Panc1 (cell line): ENCODE measurements around the gene KCNMA1. TPM values are rescaled to one million over a fixed set of nuclear protein-coding genes. Genes with fewer than 3 reads are reported as not detected.

Source experiments
- ATAC-seq: fragments of 200-7000 bp; cut with Tn5 transposase; 2 replicates; pipeline ENCODE4 v1.9.1; 2020; ENCODE audit warnings: mild to moderate bottlenecking, moderate library complexity
- BruUV-seq: library from RNA; stranded (reverse); fragments of 400-500 nt; replicated peaks from 2 replicates; lab custom pipeline; 2021; lab: Mats Ljungman, UMichigan
- CTCF ChIA-PET: fragments of 300-600 bp; sonication (Branson Sonifier 250); formaldehyde crosslinking; loops from one replicate; lab custom pipeline; 2022; ENCODE audit warnings: antibody characterized with exemption; lab: Charles Lee
- POLR2A ChIA-PET: fragments of 300-600 bp; sonication (Branson Sonifier 250); formaldehyde crosslinking; loops from one replicate; lab custom pipeline; 2022; ENCODE audit warnings: antibody characterized with exemption; lab: Charles Lee
- DNase-seq: peaks from one replicate; pipeline ENCODE4 v3.0.0-alpha.2; 2010; ENCODE audit warnings: low read depth, low spot score
- H3K27ac ChIP-seq: 2 replicates; pipeline ENCODE4 v1.5.1; 2011; ENCODE audit warnings: mild to moderate bottlenecking, low read length, inconsistent platforms
- H3K27me3 ChIP-seq: fragments of 200-500 bp; sonication (Bioruptor generic); 2 replicates; pipeline ENCODE4 v1.6.0; 2014; ENCODE audit warnings: low read length, inconsistent platforms; ENCODE audit not compliant: control insufficient read depth, insufficient read depth
- H3K36me3 ChIP-seq: fragments of 200-500 bp; sonication (Bioruptor generic); 2 replicates; pipeline ENCODE4 v1.5.1; 2014; ENCODE audit warnings: inconsistent platforms, mild to moderate bottlenecking, low read length, moderate library complexity; ENCODE audit not compliant: control insufficient read depth, insufficient read depth
- H3K4me1 ChIP-seq: 2 replicates; pipeline ENCODE4 v1.5.1; 2011; ENCODE audit warnings: inconsistent platforms, mild to moderate bottlenecking, low read length, moderate library complexity; ENCODE audit not compliant: control insufficient read depth, insufficient read depth
- H3K4me3 ChIP-seq, 2 experiments: 2 replicates each; pipeline ENCODE4 v1.5.1; 2011 to 2012; ENCODE audit warnings: low read depth in 2 of 2, low read length in 2 of 2, mild to moderate bottlenecking in 2 of 2, inconsistent platforms in 1 of 2, moderate library complexity in 1 of 2
- H3K9me3 ChIP-seq: fragments of 200-500 bp; sonication (Bioruptor generic); 2 replicates; pipeline ENCODE4 v1.5.1; 2014; ENCODE audit warnings: low read depth, mild to moderate bottlenecking, inconsistent platforms, low read length, moderate library complexity; ENCODE audit not compliant: control insufficient read depth, insufficient read depth
- POLR2AphosphoS5 ChIP-seq: IDR thresholded peaks from 2 replicates; pipeline ENCODE4 v1.6.1; 2012; ENCODE audit warnings: mild to moderate bottlenecking, low read depth, low read length, moderate library complexity
- SIN3A ChIP-seq: IDR thresholded peaks from 2 replicates; pipeline ENCODE4 v1.6.1; 2012; ENCODE audit warnings: low read depth, mild to moderate bottlenecking, low read length, moderate library complexity, borderline replicate concordance; ENCODE audit not compliant: insufficient read depth
- TCF7L2 ChIP-seq: IDR thresholded peaks from 2 replicates; pipeline ENCODE4 v1.6.1; 2011; ENCODE audit warnings: mild to moderate bottlenecking, low read depth, low read length, inconsistent platforms
- in situ Hi-C: cut with HindIII; loops from 2 replicates; pipeline ENCODE4 v1.10.0; 2016; ENCODE audit warnings: low sequenced_read_pairs, low pct_unique_long_range_greater_than_20kb
- intact Hi-C: fragments of 100-400 bp; cut with micrococcal nuclease; formaldehyde crosslinking; loops from one replicate; pipeline ENCODE4 v1.10.0; 2022; ENCODE audit not compliant: unreplicated experiment
- total RNA-seq: library from RNA; stranded (reverse); gene quantifications from one replicate; pipeline ENCODE4 v1.2.1, GENCODE V29; 2021; ENCODE audit not compliant: unreplicated experiment
- TF ChIP-seq, protein P1 (sequence below): fragments of 450-650 bp; IDR thresholded peaks from 2 replicates; pipeline ENCODE4 v1.5.1; 2017; ENCODE audit warnings: mild to moderate bottlenecking
- TF ChIP-seq, protein P2 (sequence below), 2 experiments: IDR thresholded peaks; 2 replicates each; pipeline ENCODE4 v1.6.1; 2011 to 2012; ENCODE audit warnings: low read depth in 2 of 2, control low read depth in 1 of 2, low read length in 1 of 2, mild to moderate bottlenecking in 1 of 2, moderate library complexity in 1 of 2; ENCODE audit not compliant: insufficient read depth in 1 of 2

The KCNMA1 gene
- total RNA-seq, 1 experiment from 2014 or later = 91.9 TPM

DNA sequence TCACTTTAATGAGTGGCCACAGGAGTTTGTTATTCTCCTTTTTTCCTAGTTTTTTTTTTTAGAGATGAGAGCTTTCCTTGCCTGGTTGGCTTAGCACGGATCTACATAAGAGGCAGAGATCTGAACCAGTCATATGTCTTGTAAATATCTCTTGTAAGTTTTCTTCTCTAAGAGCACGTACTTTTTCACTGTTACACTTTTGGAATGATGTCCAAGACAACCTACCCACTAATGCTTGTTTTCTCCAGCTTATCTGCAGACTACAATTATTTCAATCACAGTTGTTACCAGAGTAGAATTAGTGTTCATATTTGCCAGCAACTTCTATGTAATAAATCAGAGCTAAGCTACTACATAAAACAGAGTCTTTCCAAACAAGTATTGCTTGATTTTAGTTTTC lies 444.6 kb downstream of the KCNMA1 start:
- no peak overlapping the region for H3K4me3 ChIP-seq
- CTCF ChIA-PET = interaction anchor here (0.6 kb wide), 1 partner anchor 236 kb away, joined by 3 read pairs; no protein-coding TSS in a partner anchor
- no peaks in the 10 kb centered on the region for H3K9me3 ChIP-seq
- TF ChIP-seq TCF7L2 (no peak), SIN3A (no peak), POLR2AphosphoS5 (no peak)
- TF ChIP-seq, protein P1, sequence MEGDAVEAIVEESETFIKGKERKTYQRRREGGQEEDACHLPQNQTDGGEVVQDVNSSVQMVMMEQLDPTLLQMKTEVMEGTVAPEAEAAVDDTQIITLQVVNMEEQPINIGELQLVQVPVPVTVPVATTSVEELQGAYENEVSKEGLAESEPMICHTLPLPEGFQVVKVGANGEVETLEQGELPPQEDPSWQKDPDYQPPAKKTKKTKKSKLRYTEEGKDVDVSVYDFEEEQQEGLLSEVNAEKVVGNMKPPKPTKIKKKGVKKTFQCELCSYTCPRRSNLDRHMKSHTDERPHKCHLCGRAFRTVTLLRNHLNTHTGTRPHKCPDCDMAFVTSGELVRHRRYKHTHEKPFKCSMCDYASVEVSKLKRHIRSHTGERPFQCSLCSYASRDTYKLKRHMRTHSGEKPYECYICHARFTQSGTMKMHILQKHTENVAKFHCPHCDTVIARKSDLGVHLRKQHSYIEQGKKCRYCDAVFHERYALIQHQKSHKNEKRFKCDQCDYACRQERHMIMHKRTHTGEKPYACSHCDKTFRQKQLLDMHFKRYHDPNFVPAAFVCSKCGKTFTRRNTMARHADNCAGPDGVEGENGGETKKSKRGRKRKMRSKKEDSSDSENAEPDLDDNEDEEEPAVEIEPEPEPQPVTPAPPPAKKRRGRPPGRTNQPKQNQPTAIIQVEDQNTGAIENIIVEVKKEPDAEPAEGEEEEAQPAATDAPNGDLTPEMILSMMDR = no peak
- TF ChIP-seq, protein P2, sequence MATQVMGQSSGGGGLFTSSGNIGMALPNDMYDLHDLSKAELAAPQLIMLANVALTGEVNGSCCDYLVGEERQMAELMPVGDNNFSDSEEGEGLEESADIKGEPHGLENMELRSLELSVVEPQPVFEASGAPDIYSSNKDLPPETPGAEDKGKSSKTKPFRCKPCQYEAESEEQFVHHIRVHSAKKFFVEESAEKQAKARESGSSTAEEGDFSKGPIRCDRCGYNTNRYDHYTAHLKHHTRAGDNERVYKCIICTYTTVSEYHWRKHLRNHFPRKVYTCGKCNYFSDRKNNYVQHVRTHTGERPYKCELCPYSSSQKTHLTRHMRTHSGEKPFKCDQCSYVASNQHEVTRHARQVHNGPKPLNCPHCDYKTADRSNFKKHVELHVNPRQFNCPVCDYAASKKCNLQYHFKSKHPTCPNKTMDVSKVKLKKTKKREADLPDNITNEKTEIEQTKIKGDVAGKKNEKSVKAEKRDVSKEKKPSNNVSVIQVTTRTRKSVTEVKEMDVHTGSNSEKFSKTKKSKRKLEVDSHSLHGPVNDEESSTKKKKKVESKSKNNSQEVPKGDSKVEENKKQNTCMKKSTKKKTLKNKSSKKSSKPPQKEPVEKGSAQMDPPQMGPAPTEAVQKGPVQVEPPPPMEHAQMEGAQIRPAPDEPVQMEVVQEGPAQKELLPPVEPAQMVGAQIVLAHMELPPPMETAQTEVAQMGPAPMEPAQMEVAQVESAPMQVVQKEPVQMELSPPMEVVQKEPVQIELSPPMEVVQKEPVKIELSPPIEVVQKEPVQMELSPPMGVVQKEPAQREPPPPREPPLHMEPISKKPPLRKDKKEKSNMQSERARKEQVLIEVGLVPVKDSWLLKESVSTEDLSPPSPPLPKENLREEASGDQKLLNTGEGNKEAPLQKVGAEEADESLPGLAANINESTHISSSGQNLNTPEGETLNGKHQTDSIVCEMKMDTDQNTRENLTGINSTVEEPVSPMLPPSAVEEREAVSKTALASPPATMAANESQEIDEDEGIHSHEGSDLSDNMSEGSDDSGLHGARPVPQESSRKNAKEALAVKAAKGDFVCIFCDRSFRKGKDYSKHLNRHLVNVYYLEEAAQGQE (IDR thresholded peaks at IDR 0.05; ENCODE audit: insufficient read depth in 1 of 2, low read depth in 2 of 2, low read length in 1 of 2) = no peak
- no TSS peak for BruUV-seq
- intact Hi-C loops = no loop called here
- DNase-seq = no peak
- ATAC-seq = no peak
- peaks cover 7% of the 10 kb centered on the region; the same call in 1 of the 2 replicates for H3K4me1 ChIP-seq
- H3K27me3 ChIP-seq = no peaks in the 10 kb centered on the region
- POLR2A ChIA-PET = interaction anchor here (0.7 kb wide), 1 partner anchor 31 kb away, joined by 3 read pairs; no protein-coding TSS in a partner anchor
- no peak overlapping the region for H3K27ac ChIP-seq
- H3K36me3 ChIP-seq = no peaks in the 10 kb centered on the region
- in situ Hi-C loops = no loop called here

DNA sequence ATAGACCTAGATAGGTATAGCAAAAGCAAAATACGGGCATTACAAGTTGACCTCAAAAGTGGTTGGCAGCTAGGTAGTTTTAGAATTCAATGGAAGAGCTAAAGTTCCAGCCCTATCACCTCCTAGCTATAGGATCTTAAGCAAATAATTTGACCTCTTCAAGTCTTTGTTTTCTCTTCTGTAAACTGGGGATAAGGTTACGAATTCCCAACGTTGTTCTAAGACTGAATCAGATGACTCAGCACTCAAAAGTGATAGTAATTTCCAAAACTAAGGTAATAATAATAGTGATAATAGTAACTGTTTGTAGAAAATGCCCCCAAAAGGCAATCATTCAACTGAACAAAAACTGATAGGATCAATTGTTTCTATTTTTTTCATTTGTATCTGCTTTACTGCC lies 445.2 kb downstream of the KCNMA1 start:
- H3K27me3 ChIP-seq = no peaks in the 10 kb centered on the region
- no peaks in the 10 kb centered on the region for H3K36me3 ChIP-seq
- ATAC-seq = no peak
- no peak overlapping the region for H3K27ac ChIP-seq
- no peaks in the 10 kb centered on the region for H3K9me3 ChIP-seq
- no TSS peak for BruUV-seq
- peaks cover 8% of the 10 kb centered on the region; the same call in 1 of the 2 replicates for H3K4me1 ChIP-seq
- ChIA-PET CTCF (no interaction called here), POLR2A (no interaction called here)
- H3K4me3 ChIP-seq = no peak overlapping the region
- DNase-seq = no peak
- intact Hi-C loops (no loop called here), in situ Hi-C loops (no loop called here)
- TF ChIP-seq TCF7L2 (no peak), POLR2AphosphoS5 (no peak)

DNA sequence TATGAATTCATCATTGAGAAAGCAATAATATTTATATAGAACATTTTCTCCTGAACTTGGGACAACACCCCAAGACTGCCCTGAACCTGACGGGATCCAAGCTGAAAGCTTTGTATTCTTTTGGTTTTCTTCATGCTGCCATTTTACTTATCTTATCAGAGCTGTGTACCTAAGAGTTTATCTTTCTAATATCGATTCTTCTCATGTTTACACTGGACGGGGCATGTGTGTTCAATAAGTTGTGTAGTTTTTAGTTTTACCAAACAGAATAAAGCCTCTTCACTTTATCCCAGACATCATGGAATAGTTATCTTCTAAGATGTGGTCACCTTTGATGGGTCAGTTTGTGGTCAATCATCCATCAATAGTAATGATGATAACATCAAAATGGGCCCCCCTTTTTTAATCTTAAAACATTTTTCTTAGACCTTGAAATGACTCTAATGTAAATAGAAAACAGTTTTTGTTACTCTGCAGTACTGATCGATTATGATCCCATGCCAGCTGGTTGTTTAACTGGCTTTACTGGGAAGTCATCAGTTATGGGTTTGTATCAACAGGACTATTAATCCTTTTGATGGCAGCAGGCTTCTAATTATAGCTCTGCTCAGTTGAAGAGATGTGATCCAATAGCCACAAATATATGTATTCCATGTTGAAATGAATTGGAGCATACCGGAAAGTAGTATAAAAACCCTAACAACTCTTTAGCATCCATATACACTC lies 446.1 kb downstream of the KCNMA1 start:
- no TSS peak for BruUV-seq
- no peak for ATAC-seq
- no peak overlapping the region for H3K27ac ChIP-seq

More for the DNA sequence above, 446.1 kb downstream of the KCNMA1 start:
- CTCF ChIA-PET = no interaction called here
- Histone ChIP-seq H3K9me3 (no peaks in the 10 kb centered on the region), H3K4me3 (no peak overlapping the region), H3K4me1 (peaks cover 9% of the 10 kb centered on the region; the same call in 1 of the 2 replicates), H3K36me3 (no peaks in the 10 kb centered on the region), H3K27me3 (no peaks in the 10 kb centered on the region)
- intact Hi-C loops (no loop called here), in situ Hi-C loops (no loop called here)
- POLR2A ChIA-PET = no interaction called here
- DNase-seq = no peak
- TF ChIP-seq, protein P2 (IDR thresholded peaks at IDR 0.05; ENCODE audit: insufficient read depth in 1 of 2, low read depth in 2 of 2, low read length in 1 of 2) = no peak
- no peak for TF ChIP-seq TCF7L2
